C1 segment of cervical spinal cord (tissue), 14 donors: ENCODE data around the gene ARHGEF39.

Experiments used
- DNase-seq, 14 donors: peaks; one replicate each; lab custom pipeline; 2025; lab: John Stamatoyannopoulos, UW

ARHGEF39 gene

GRCh38 chr9:35691757-35692301 is 26.8 kb upstream of the ARHGEF39 start:
- DNase-seq, result no peak

- peak in 3 of 14 donors; percentile 46 to 67 (median 49) for DNase-seq
Observed at GRCh38 chr9:35691334-35691650, 26.3 kb upstream of the ARHGEF39 start.

DNA sequence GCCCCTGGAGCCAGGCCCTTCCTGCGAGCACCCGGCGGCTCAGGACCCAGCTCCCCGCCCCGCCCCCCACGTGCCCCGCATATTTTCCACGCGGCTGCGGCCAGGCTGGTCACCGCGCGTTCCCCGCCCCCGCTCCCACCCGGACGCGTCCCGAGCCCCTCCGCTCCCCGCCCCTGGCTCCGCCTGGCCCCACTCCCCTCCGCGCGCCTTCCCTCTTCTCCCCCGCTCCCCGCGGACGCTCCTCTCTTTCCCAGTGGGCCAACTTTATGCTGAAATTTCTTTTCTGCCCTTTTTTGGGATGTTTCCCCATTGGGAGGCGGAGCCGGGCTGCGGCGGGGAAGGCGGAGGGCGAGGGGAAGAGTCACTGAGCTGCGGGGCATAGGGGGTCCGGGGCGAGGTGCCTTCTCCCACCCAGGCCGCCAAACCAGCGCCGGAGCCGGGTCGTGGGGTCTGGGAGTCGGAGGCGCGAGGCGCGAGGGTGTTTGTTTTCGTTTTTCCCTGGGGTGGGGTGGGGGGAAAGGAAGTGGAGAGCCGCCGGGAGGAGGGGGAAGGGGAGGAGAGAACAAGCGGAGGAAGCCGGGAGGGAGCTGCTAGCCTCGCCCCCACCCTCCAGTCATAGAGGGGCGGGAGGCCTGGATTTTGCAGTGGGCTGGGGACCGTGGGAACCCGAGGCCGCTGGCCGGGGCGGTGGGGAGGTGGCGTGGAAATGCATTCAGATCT is 25.8 kb upstream of the ARHGEF39 start:
- DNase-seq, result peak in 10 of 14 donors; percentile 21 to 67 (median 40)

GRCh38 chr9:35690294-35690613 is 25.3 kb upstream of the ARHGEF39 start:
- peak in 1 of 14 donors; percentile 37 for DNase-seq

- no peak for DNase-seq
Observed at GRCh38 chr9:35689542-35690293, 24.7 kb upstream of the ARHGEF39 start, which contains the start of gene TPM2. TPM2 (minus strand) TSS chr9:35689925; CDS start chr9:35689817, 108 bp downstream.

DNA sequence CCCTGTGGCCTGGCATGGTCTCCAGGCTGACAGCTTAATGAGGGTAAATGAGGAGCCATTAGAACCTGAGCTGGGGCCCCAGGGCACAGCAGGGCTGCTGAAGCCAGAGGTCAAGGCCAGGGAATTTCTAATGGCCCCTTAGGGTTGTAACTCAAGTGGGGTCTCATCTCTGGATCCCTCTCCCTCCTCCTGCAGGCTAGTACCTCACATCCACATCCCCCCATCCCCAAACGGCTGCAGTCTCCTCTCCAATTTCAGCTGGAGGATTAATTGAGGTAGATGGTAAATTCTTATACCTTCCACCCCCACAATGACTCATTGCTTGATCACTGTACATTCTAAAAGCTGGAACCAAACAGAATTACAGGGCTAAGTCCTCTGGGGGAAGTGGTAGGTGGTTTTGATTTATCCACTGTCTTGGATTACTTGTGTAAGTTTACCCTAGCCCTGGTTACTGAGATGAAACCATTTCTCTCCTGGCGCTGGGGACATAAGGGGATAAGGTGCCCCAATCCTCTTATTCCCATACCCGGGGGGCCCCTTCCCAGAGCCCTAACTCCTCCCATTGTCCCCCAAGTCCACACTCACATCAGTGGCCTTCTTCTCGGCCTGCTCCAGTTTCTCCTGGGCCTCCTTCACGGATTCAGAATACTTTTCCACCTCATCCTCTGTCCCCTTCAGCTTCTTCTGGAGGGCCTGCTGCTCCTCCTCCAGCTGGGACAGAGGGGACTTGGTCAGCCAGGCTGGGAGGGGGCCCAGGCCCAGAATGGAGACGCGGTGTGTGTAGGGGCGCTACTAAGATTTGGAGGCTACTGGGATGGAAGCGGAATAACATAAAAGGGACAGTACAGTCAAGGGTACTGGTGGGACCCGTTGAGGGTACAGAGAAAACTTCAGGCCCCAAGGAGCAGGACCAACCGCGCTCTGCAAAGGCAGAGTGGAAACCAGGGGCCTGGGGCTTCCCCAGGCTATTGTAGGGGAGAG is 23.9 kb upstream of the ARHGEF39 start:
- DNase-seq, result no peak

DNA sequence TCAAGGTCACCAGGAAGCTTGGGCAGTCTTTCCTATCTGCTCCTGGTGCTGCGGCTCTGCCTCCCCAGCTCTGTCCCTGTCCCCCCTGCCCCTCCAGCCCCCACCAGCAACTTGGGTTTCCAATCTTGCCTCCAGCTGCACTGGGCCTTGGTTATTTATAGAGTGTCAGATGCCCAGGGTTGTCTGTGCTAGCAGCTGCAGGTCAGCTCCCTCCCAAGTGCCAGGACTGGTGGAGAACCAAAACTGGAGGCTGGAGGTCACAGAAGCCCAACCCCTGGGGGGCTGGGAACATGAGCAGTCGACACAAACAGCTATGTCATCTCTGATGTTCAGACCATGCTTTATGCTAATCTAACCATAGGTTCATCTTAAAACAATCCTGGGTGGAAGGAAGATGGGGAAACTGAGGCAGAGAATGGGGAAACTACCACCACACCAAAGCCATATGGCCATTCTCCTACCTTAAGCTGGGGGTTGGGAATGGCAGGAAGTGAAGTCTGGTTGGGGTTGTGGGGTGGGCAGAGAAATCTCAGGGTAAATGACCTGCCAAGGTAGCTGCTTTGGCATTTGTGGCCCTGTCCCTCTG is 23.1 kb upstream of the ARHGEF39 start:
- DNase-seq, result no peak

GRCh38 chr9:35687306-35687705 is 22.3 kb upstream of the ARHGEF39 start:
- no peak for DNase-seq

- peak in 1 of 14 donors; percentile 88 for DNase-seq
Observed at GRCh38 chr9:35686222-35687203, 21.5 kb upstream of the ARHGEF39 start.

DNA sequence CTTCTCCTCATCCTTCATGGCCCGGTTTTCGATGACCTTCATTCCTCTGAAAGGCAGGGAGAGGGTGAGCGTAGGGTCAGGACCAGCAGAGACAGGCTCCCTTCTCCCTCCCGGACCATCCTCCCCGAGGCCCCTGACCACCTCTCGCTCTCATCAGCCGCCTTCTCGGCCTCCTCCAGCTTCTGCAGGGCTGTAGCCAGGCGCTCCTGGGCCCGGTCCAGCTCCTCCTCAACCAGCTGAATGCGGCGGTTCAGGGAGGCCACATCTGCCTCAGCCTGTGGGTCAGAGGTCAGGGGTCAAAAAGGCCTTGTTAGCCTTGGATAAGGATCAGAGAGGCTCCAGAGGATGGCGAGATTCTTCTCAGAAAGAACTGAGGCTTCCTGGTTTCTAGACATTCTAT is 20.5 kb upstream of the ARHGEF39 start:
- DNase-seq, result no peak

- DNase-seq, result no peak
Observed at GRCh38 chr9:35684921-35685320, 19.9 kb upstream of the ARHGEF39 start.

DNA sequence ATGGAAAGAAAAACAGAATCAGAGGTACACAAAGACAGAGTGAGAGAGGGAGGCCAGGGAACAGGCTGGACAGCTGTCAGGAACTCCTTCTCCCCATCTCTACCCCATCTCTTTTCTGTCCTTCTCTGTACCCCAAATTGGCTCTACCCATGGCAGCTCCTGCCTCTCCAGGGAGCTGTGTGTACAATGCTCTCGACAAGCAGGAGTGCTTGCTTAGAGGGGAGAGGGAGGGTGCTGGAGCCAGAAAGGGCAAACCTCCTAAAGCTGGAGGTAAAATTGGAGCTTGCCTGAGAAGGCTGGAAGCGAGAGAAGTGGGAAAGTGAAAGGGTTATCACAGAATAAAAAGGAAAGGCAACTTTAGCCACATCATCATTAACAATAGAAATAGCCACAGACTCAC is 18.3 kb upstream of the ARHGEF39 start:
- DNase-seq, result no peak

DNA sequence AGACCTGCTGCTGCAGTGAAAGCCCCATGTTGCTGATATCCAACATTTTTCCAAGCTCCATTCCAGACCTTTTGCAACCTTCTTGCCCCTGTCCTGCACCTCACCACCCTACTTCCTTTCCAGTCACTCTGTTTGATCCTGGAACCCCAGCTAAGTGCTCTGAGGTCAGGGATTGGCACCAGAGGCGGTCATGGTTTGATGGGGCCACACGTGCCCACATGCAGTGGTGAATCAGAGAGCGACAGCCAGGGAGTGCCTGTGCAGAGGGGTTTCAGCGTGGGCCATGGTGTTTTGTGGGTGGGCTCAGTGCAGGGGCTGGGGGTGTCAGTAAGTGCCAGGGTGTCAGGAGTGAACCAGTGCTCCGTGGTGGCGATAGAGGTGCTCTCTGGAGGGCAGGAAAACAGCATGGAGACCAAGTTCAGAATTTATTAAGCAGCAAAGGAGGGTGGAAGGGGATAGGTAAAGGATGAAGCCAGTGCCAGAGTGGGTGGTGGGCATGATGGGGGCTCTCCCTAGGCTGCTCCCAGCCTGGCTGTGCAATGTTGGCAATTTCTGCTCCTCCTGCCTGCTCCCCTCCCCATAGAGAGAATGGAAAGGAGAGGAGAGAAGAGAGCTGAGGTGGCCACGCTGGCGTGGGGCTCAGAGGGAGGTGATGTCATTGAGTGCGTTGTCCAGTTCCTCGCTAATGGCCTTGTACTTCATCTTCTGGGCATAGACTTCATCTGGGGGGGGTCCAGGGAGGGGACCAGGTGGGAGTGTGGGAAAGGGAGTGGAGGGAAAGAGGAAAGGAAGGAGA is 17.7 kb upstream of the ARHGEF39 start:
- DNase-seq, result no peak

DNA sequence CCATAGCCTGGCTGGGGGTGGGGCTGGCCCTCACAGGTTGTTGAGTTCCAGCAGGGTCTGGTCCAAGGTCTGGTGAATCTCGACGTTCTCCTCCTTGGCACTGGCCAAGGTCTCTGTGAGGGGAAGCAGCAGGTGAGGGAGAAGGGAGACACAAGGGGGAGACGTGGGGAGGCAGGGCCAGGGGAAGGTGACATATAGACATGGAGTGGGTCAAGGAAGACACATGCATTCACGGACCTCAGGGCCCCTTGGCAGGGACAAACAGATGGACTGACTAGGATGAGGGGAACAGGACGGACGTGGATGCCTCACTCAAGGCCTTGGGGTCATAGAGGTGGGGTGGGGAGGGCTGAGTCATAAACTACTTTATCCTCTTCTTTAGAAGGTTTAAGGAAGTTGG is 17.1 kb upstream of the ARHGEF39 start:
- no peak for DNase-seq

- no peak for DNase-seq
Observed at GRCh38 chr9:35681341-35682002, 16.5 kb upstream of the ARHGEF39 start.

DNA sequence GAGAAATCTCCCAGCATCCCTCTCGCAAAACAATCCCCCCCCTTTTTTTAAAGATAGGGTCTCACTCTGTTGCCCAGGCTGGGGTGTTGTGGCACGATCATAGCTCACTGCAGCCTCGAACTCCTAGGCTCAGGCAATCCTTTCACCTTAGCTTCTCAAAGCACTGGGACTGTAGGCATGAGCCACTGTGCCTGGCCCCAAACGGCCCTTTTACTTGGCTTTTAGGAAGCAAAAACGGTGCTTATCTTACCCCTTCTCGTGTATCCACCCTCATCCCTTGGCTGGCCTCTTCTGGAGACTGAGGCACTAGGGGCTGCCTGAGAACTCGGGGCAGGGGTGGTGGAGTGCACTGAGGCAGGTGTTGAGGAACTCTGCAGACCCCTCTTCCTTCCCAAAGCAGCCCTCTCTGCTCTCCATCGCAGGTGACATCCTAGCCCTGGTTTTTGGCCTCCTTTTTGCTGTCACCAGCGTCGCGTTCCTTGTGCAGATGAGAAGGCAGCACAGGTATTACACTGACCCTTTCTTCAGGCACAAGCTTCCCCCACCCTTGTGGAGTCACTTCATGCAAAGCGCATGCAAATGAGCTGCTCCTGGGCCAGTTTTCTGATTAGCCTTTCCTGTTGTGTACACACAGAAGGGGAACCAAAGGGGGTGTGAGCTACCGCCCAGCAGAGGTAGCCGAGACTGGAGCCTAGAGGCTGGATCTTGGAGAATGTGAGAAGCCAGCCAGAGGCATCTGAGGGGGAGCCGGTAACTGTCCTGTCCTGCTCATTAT is 15.5 kb upstream of the ARHGEF39 start:
- peak in 1 of 14 donors; percentile 58 for DNase-seq

- no peak for DNase-seq
Observed at GRCh38 chr9:35679766-35680330, 14.9 kb upstream of the ARHGEF39 start.

DNA sequence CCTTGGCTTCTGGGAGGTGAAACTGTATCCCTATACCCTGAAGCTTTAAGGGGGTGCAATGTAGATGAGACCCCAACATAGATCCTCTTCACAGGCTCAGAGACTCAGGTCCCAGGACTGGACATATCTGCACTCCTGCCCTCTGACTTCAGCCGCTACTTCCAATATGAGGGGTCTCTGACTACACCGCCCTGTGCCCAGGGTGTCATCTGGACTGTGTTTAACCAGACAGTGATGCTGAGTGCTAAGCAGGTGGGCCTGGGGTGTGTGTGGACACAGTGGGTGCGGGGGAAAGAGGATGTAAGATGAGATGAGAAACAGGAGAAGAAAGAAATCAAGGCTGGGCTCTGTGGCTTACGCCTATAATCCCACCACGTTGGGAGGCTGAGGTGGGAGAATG is 14.1 kb upstream of the ARHGEF39 start:
- DNase-seq, result no peak
